Activated CD4-positive, alpha-beta T cell treated with anti-CD3 and anti-CD28 coated beads, Interleukin-2, amount 10 ng/mL, durations not matched to agents 7 days and 5 days (primary cell): ENCODE results near the gene CLDN1. TPM values are rescaled to one million over a fixed set of nuclear protein-coding genes. Genes with fewer than 3 reads are reported as not detected.

Source experiments
- CTCF ChIA-PET: fragments of 350-600 bp; sonication (Branson Sonifier 250); formaldehyde crosslinking; loops from one replicate; lab custom pipeline; 2021; ENCODE audit warnings: antibody characterized with exemption; lab: Charles Lee
- POLR2A ChIA-PET: fragments of 350-600 bp; sonication (Branson Sonifier 250); formaldehyde crosslinking; loops from one replicate; lab custom pipeline; 2021; ENCODE audit warnings: antibody characterized with exemption; lab: Charles Lee
- DNase-seq: peaks from one replicate; pipeline ENCODE4 v3.0.0-alpha.2; 2020
- H3K27ac Mint-ChIP-seq: one replicate; pipeline ENCODE4 v1.8.0; 2021; ENCODE audit warnings: mild to moderate bottlenecking, moderate library complexity, mixed read lengths
- H3K27me3 Mint-ChIP-seq: one replicate; pipeline ENCODE4 v1.8.0; 2021; ENCODE audit warnings: mixed read lengths
- H3K36me3 Mint-ChIP-seq: one replicate; pipeline ENCODE4 v1.8.0; 2021; ENCODE audit warnings: low read depth, mixed read lengths
- H3K4me1 Mint-ChIP-seq: one replicate; pipeline ENCODE4 v1.8.0; 2021; ENCODE audit warnings: mixed read lengths
- H3K4me3 Mint-ChIP-seq: one replicate; pipeline ENCODE4 v1.8.0; 2021; ENCODE audit warnings: mild to moderate bottlenecking, moderate library complexity, mixed read lengths
- H3K9me3 Mint-ChIP-seq: one replicate; pipeline ENCODE4 v1.8.0; 2021; ENCODE audit warnings: mixed read lengths
- total RNA-seq, 2 experiments: library from RNA; stranded (reverse); gene quantifications; one replicate each; pipeline ENCODE4 v1.2.3, GENCODE V29; 2021

The CLDN1 gene
- total RNA-seq, 2 experiments from 2014 or later = not detected

DNA sequence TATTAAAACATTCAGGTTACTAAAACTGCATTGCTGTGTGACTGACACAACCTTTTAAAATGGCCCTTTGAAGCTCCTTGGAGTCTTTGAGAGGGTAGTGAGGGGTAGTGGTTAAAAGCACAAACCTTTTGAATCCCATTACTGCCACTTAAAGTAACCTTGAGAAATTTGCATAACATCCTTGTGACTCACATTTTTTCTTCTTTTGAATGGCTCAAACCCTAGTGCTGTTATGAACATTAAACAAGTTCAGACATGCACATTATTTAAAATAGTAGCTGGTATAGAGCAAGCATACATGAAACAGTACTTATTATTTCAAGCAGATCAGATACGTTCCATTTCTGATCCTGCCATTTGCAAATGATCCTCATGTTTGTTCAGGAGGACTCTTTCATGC lies 3.7 kb upstream of the CLDN1 start:
- Mint-ChIP-seq H3K4me3 (no peak overlapping the region), H3K4me1 (peaks cover 14% of the 10 kb centered on the region), H3K27me3 (peaks cover 33% of the 10 kb centered on the region), H3K27ac (no peak overlapping the region), H3K36me3 (no peaks in the 10 kb centered on the region), H3K9me3 (no peaks in the 10 kb centered on the region)
- ChIA-PET POLR2A (no interaction called here), CTCF (interaction anchor here (1.1 kb wide), 1 partner anchor 9 kb away, joined by 3 read pairs; no protein-coding TSS in a partner anchor)
- DNase-seq = no peak

DNA sequence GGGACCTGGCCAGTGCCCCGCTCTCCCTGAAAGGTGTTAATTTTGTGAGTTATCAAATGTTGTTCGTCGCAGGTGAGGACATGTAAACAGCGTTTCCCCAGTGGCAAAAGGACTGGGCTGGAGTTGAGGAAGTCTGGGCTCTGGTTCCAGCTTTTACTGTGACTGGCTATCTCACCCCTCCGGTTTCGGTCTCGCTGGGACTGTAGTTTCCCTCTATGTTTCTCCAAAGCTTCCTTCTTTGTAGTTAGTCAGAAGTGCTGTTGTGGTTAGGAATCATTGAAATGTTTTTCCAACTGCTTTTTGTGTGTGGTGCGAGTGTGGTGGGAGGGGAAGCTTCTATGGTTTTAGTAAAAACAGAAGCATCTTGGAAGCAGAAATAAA lies 990 bp upstream of the CLDN1 start:
- Mint-ChIP-seq H3K27ac (no peak overlapping the region), H3K4me1 (peaks cover 21% of the 10 kb centered on the region), H3K27me3 (peaks cover 35% of the 10 kb centered on the region), H3K36me3 (no peaks in the 10 kb centered on the region), H3K9me3 (no peaks in the 10 kb centered on the region), H3K4me3 (no peak overlapping the region)
- POLR2A ChIA-PET = no interaction called here
- DNase-seq = no peak
- CTCF ChIA-PET = interaction anchor here (1.3 to 1.9 kb wide), 3 partner anchors 16 to 362 kb away, joined by 3 to 7 read pairs (median 6); no protein-coding TSS in a partner anchor

DNA sequence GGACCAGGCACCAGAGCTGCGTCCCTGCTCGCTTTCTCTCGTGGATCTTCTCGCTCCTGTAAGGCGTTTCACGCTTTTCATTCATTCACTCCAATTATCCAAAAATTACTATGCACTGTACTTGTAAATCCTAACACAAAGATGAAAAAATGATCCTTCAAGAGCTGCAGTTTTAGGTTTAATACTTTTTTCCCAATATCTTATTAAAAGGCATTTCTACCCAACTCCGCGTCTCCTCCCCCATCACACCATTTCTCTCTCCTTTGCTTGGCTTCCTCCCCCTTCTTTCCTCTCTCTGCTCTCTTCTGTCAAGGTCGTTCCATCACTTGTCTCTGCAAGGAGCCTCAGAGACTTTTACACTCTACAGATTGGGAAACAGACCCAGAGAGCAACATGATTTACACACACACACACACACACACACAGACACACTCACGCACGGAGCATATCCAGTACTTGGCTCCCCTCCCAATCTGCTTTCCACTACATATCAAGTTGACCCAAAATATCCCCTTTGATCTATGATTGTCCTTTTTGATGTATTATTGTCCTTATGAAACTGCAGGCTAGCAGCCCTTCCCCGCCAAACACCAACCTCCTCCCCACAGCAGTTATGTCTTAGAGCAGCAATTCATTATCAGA lies 479 bp upstream of the CLDN1 start:
- POLR2A ChIA-PET = no interaction called here

DNA sequence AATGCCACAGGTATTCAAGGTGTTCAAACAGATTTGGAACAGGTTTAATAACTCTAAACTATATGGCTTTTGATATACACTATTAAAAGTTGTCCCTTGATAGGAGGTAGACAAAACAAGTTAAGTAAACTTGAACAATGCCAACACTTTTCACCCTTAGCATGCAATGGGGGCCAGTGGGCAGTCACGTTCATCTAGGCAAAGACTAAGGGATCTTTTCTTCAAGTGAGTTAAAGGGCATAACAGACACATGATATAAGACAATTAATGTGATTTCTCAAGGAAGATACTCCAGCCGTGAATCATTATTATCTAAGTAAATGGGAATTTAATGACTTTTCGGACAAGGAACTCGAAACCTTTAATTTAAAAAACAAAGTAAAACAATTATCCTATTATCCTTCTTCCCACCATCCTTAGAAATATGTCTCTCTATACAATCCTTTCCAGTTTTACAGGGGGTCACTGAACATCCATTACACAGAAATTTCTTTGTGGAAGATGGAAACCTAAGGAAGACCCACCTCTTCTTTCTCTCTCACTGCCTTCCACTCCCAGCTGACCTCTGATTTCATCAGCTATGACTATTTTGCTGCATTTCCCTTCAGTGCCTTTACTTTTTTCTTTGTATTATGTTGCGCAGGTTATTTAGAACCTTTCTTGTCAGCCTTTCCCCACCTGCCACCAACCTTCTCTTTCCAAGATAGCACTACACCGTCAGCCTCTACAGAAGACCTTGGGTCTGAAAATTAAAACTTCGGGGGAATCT lies 1.5 kb downstream of the CLDN1 start:
- ChIA-PET CTCF (interaction anchor here (0.6 kb wide), 1 partner anchor 86 kb away, joined by 3 read pairs; no protein-coding TSS in a partner anchor), POLR2A (no interaction called here)
- no peak for DNase-seq
- H3K4me3 Mint-ChIP-seq = no peak overlapping the region
- no peaks in the 10 kb centered on the region for H3K36me3 Mint-ChIP-seq
- H3K27ac Mint-ChIP-seq = no peak overlapping the region
- H3K4me1 Mint-ChIP-seq = peaks cover 21% of the 10 kb centered on the region
- H3K9me3 Mint-ChIP-seq = no peaks in the 10 kb centered on the region
- H3K27me3 Mint-ChIP-seq = peaks cover 27% of the 10 kb centered on the region

More for the DNA sequence above, 479 bp upstream of the CLDN1 start:
- no peak overlapping the region for H3K27ac Mint-ChIP-seq
- peaks cover 34% of the 10 kb centered on the region for H3K27me3 Mint-ChIP-seq
- H3K4me3 Mint-ChIP-seq = peak overlapping the region; percentile 52
- no peak for DNase-seq
- H3K4me1 Mint-ChIP-seq = peaks cover 21% of the 10 kb centered on the region
- H3K36me3 Mint-ChIP-seq = no peaks in the 10 kb centered on the region
- CTCF ChIA-PET = interaction anchor here (1.3 to 1.9 kb wide), 4 partner anchors 15 to 361 kb away, joined by 3 to 9 read pairs (median 6); no protein-coding TSS in a partner anchor
- H3K9me3 Mint-ChIP-seq = no peaks in the 10 kb centered on the region

DNA sequence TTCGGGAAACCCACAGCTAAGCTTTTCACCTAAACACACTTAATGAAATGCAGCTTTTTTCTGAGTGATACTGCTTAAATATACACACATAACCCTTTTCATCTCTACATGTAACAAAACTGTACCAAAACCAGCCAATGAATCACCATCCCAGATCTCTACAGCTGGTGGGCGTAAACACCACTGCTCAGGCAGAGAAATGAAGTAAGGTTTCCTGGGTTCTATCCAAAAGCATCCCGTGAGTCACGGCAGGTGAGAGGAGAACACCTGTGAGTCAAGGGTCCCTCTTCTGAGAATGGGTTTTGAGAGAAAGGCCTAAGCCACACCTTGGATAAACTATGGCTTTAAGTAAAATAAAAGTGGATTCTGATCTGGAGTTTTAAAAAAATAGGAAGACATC lies 2.6 kb downstream of the CLDN1 start:
- peaks cover 23% of the 10 kb centered on the region for H3K27me3 Mint-ChIP-seq
- H3K36me3 Mint-ChIP-seq = no peaks in the 10 kb centered on the region
- ChIA-PET POLR2A (no interaction called here), CTCF (no interaction called here)
- H3K27ac Mint-ChIP-seq = no peak overlapping the region
- peaks cover 21% of the 10 kb centered on the region for H3K4me1 Mint-ChIP-seq
- no peak for DNase-seq
- H3K9me3 Mint-ChIP-seq = no peaks in the 10 kb centered on the region
- H3K4me3 Mint-ChIP-seq = no peak overlapping the region

DNA sequence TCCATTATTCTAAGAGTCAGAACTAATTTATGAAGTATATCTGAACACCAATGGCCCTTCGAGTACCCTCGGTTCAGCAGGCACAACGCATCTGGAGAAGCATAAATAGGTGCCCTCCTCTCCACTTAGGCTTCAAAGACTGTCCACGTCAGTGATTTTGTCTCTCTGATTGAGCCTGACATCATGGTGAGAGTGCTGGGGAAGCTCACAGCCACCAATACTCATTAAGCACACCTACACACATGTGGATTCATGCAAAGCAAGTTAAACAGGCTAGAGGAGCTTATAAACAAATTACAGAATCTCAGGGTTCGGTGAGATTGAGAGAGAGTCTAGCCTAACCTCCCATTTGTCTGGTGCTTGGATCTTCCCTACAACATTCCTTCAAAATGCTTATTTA lies 3.6 kb downstream of the CLDN1 start:
- Mint-ChIP-seq H3K36me3 (no peaks in the 10 kb centered on the region), H3K9me3 (no peaks in the 10 kb centered on the region)

DNA sequence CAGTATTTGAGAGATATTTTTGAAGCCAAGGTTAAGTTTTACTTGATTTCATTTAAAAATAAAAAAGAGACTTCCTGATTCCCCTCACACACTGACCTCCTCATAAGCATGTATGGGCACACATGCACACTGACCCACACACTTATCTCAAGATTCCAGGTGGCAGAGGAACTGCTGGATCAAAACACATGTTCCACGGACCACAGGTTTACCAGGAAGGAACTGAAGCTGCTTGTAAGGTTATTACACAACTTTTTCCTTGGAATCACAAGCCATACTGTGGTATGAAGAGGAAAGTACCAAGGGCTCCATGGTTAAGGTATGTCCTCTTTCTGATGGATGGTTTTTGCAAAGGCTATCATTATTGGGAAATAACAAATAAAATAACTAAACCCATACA lies 7.5 kb downstream of the CLDN1 start:
- CTCF ChIA-PET = no interaction called here
- no peaks in the 10 kb centered on the region for H3K9me3 Mint-ChIP-seq
- no peak for DNase-seq
- H3K27me3 Mint-ChIP-seq = no peaks in the 10 kb centered on the region
- no peak overlapping the region for H3K27ac Mint-ChIP-seq
- no peak overlapping the region for H3K4me3 Mint-ChIP-seq
- no peaks in the 10 kb centered on the region for H3K36me3 Mint-ChIP-seq
- POLR2A ChIA-PET = no interaction called here
- peaks cover 4% of the 10 kb centered on the region for H3K4me1 Mint-ChIP-seq

More for the DNA sequence above, 3.6 kb downstream of the CLDN1 start:
- POLR2A ChIA-PET = no interaction called here
- Mint-ChIP-seq H3K27ac (no peak overlapping the region), H3K4me3 (no peak overlapping the region), H3K4me1 (peaks cover 21% of the 10 kb centered on the region), H3K27me3 (peaks cover 23% of the 10 kb centered on the region)
- CTCF ChIA-PET = no interaction called here
- DNase-seq = no peak

DNA sequence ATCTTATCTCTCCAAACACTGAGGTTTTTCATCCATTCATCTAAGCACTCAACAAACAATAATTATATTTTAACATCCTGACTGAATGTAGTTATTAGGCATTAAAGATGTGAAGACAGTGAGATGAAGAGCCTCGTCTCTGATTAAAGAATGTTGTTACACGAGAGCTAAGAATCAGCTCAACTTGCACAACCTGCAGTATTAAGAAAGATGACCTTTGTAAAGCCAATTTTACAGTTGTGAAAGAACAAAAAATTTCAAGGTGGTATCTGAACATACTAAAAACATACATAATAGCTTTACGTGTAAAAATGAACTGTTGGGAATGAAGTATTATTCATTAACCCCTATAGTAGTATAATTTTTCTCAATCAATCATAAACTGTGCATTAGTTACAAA lies 12.8 kb downstream of the CLDN1 start:
- Mint-ChIP-seq H3K27me3 (peaks cover 2% of the 10 kb centered on the region), H3K9me3 (no peaks in the 10 kb centered on the region), H3K36me3 (no peaks in the 10 kb centered on the region), H3K4me3 (no peak overlapping the region), H3K4me1 (peaks cover 16% of the 10 kb centered on the region), H3K27ac (no peak overlapping the region)
- CTCF ChIA-PET = no interaction called here
- no peak for DNase-seq
- POLR2A ChIA-PET = no interaction called here

DNA sequence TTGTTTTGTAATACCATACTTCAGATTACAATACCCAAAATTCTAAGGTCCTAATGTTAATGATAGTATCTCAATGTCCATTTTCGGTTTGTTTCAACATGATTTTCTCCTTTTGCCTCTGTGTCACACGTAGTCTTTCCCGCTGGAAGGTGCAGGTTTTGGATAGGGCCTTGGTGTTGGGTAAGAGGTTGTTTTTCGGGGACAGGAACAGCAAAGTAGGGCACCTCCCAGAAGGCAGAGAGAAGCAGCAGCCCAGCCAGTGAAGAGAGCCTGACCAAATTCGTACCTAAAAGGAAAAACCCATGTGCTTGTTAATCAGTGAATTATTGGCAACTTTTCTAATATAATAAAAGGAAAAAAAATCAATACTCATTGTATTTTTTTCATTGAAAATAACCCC lies 14.1 kb downstream of the CLDN1 start:
- Mint-ChIP-seq H3K9me3 (no peaks in the 10 kb centered on the region), H3K27me3 (peaks cover 2% of the 10 kb centered on the region), H3K4me3 (no peak overlapping the region), H3K4me1 (peaks cover 16% of the 10 kb centered on the region), H3K36me3 (no peaks in the 10 kb centered on the region), H3K27ac (no peak overlapping the region)
- ChIA-PET CTCF (no interaction called here), POLR2A (no interaction called here)
- no peak for DNase-seq

DNA sequence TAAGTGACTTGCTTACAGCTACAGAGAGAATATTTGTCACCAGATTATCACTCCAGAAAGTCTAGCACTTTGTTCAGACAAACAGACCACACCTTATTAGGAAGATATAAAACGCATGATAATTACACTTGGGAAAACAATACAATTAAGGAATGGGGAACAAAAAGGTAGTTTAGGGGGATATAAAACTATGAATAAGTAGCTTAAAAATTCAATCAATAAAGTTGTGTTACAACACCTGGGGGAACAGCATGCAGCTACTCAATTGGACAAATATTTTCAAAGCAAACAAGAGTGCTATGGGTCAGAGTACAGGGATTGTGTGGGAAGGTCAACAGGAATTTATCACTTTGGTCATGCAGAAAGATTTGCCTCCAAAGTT lies 15.1 kb downstream of the CLDN1 start:
- H3K27ac Mint-ChIP-seq = no peak overlapping the region
- H3K27me3 Mint-ChIP-seq = peaks cover 2% of the 10 kb centered on the region
- H3K36me3 Mint-ChIP-seq = no peaks in the 10 kb centered on the region
- H3K4me1 Mint-ChIP-seq = peaks cover 16% of the 10 kb centered on the region
- ChIA-PET POLR2A (no interaction called here), CTCF (interaction anchor here (1.6 kb wide), 1 partner anchor 16 kb away, joined by 6 read pairs; the partner anchor contains the start of gene CLDN1)
- DNase-seq = no peak
- H3K9me3 Mint-ChIP-seq = no peaks in the 10 kb centered on the region
- no peak overlapping the region for H3K4me3 Mint-ChIP-seq

DNA sequence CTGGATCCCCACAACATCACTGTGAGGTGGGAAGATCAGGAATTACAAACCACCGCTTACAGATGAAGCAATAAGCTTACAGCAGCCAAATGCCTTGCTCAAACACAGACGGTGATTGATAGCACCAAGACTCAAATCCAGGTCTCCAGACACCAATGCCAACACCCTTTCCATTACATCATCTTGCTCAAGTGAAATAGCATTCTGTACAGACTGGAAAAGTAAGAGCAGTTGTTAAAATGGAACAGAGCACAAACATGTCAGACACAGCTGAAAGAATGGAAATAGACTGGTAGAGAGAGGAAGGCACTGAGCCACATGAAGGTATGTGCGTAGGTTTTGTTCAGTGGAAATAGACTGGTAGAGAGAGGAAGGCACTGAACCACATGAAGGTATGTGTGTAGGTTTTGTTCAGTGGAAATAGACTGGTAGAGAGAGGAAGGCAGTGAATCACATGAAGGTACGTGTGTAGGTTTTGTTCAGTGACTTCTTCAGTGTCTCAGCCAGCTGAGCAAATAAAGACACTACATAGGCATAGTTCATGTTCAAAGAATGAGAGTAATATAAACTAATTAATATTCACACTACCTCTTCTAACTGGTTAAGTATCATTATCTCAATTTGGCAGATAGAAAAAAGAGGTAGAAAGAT lies 15.6 kb downstream of the CLDN1 start:
- POLR2A ChIA-PET = interaction anchor here (0.6 kb wide), 1 partner anchor 14 kb away, joined by 3 read pairs; no protein-coding TSS in a partner anchor
- peaks cover 2% of the 10 kb centered on the region for H3K27me3 Mint-ChIP-seq
- CTCF ChIA-PET = interaction anchor here (1.6 kb wide), 1 partner anchor 16 kb away, joined by 6 read pairs; the partner anchor contains the start of gene CLDN1
- H3K4me3 Mint-ChIP-seq = no peak overlapping the region
- H3K27ac Mint-ChIP-seq = no peak overlapping the region
- no peaks in the 10 kb centered on the region for H3K36me3 Mint-ChIP-seq
- DNase-seq = peak; percentile 41
- no peaks in the 10 kb centered on the region for H3K9me3 Mint-ChIP-seq
- H3K4me1 Mint-ChIP-seq = peaks cover 20% of the 10 kb centered on the region

DNA sequence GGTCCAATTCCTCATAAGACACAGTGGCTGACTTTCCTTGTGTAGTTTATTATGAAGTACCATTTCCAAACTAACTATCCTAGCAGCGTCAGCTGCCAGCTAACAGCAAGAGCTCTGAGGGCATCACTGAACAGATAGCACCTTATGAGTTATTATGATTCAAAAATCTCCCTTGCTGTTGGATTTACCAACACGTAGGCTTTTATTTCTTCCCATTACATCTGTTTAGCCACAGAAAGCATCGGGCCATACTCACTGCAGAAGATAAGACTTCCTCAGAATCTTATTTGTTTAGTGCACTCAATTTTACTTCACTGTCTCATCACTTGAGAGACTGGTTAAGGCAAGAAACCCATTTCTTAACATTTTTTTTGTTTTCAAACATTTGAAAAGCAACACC lies 16.2 kb downstream of the CLDN1 start:
- H3K27me3 Mint-ChIP-seq = peaks cover 2% of the 10 kb centered on the region
- POLR2A ChIA-PET = interaction anchor here (0.6 kb wide), 1 partner anchor 14 kb away, joined by 3 read pairs; no protein-coding TSS in a partner anchor
- no peak overlapping the region for H3K4me3 Mint-ChIP-seq
- no peaks in the 10 kb centered on the region for H3K9me3 Mint-ChIP-seq
- H3K4me1 Mint-ChIP-seq = peaks cover 23% of the 10 kb centered on the region
- H3K27ac Mint-ChIP-seq = no peak overlapping the region
- H3K36me3 Mint-ChIP-seq = no peaks in the 10 kb centered on the region
- no peak for DNase-seq
- CTCF ChIA-PET = interaction anchor here (1.6 kb wide), 1 partner anchor 17 kb away, joined by 6 read pairs; the partner anchor contains the start of gene CLDN1

DNA sequence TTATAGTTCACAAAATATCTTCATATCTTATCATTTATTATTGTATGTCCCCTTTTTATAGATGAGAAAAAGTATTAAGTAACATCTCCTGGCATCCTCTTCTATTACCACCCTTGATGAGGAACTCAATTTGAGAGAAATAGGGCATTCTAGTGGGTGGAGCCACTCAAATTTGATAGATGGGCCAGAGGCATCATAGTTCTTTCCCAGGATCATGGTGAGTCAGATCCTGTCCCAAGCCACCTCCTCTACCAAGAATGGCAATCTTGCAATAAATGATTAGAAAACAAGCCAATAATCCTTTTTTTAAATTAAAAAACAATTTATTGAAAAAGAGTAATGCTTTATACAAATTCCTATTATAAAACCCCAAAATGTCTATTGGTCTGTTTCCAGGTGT lies 16.8 kb downstream of the CLDN1 start:
- H3K27me3 Mint-ChIP-seq = peaks cover 2% of the 10 kb centered on the region
- CTCF ChIA-PET = no interaction called here
- POLR2A ChIA-PET = no interaction called here
- no peaks in the 10 kb centered on the region for H3K9me3 Mint-ChIP-seq
- H3K4me1 Mint-ChIP-seq = peaks cover 23% of the 10 kb centered on the region
- no peak overlapping the region for H3K4me3 Mint-ChIP-seq
- no peak for DNase-seq
- H3K27ac Mint-ChIP-seq = no peak overlapping the region
- H3K36me3 Mint-ChIP-seq = no peaks in the 10 kb centered on the region
